Stomach (tissue), 9 donors: ENCODE data around the gene CYP4F11. TPM values are rescaled to one million over a fixed set of nuclear protein-coding genes. Genes with fewer than 3 reads are reported as not detected.
A peak's percentile ranks its signal among the peaks of the same experiment; 100 is the strongest.
"Not testable (repeated sequence)": the region's sequence is repeated elsewhere in the genome, so short reads cannot be mapped to it uniquely, and the experiment has no call there.

ENCODE experiments used
- DNase-seq, 2 donors: peaks; one replicate each; pipeline versions ENCODE4 v3.0.0 to v3.0.0-alpha.2; 2013 to 2019
- H3K27ac ChIP-seq, 5 donors: fragments of 200-600 bp in 4 of 5; sonication (generic) in 4 of 5; one replicate each; pipeline ENCODE4 v1.5.1; 2013 to 2019; ENCODE audit warnings: mild to moderate bottlenecking in 1 of 5, moderate library complexity in 1 of 5
- H3K27me3 ChIP-seq, 3 donors: fragments of 200-600 bp; sonication (generic); one replicate each; pipeline ENCODE4 v1.5.1; 2017 to 2019; ENCODE audit warnings: mixed run types in 1 of 3
- H3K36me3 ChIP-seq, 4 donors: fragments of 200-600 bp; sonication (generic); 1 replicate in 3 of 4; 2 replicates in 1 of 4; pipeline ENCODE4 v1.5.1; 2016 to 2019
- H3K4me1 ChIP-seq, 4 donors: fragments of 200-600 bp; sonication (generic); one replicate each; pipeline ENCODE4 v1.5.1; 2016 to 2019
- H3K4me3 ChIP-seq, 4 donors: fragments of 200-600 bp; sonication (generic) in 3 of 4; one replicate each; pipeline ENCODE4 v1.5.1; 2016 to 2019; ENCODE audit warnings: mild to moderate bottlenecking in 1 of 4
- H3K9me3 ChIP-seq, 4 donors: fragments of 200-600 bp; sonication (generic); one replicate each; pipeline ENCODE4 v1.5.1; 2016 to 2019
- CTCF ChIP-seq, 7 experiments: fragments of 450-650 bp in 4 of 7; fragments of 200-600 bp in 3 of 7; sonication (generic) in 3 of 7; IDR thresholded peaks; one replicate each; pipeline ENCODE4 v1.5.1; 2016 to 2019; ENCODE audit warnings: antibody characterized with exemption in 7 of 7, control low read depth in 2 of 7, mild to moderate bottlenecking in 1 of 7
- EP300 ChIP-seq: sonication (generic); formaldehyde crosslinking; IDR thresholded peaks from one replicate; pipeline ENCODE4 v1.6.1; 2017; ENCODE audit warnings: antibody characterized with exemption
- POLR2A ChIP-seq, 4 donors: fragments of 450-650 bp; IDR thresholded peaks; one replicate each; pipeline ENCODE4 v1.6.1; 2016; ENCODE audit warnings: antibody characterized with exemption in 4 of 4, control low read depth in 2 of 4, mild to moderate bottlenecking in 1 of 4, moderate library complexity in 1 of 4
- POLR2AphosphoS5 ChIP-seq, 3 donors: sonication (generic); formaldehyde crosslinking; IDR thresholded peaks; one replicate each; pipeline ENCODE4 v1.6.1; 2016; ENCODE audit warnings: antibody characterized with exemption in 3 of 3
- WGBS, 5 donors: extraction: QIAGEN DNeasy Blood & Tissue Kit in 3 of 5; methylation state at CpG; one replicate each; pipeline versions ENCODE4 v1.1.5 to v1.1.7; 2013 to 2018; 5-methylcytosine and 5-hydroxymethylcytosine counted together
- intact Hi-C: fragments of 100-400 bp; cut with DNase I; formaldehyde crosslinking; loops from one replicate; pipeline ENCODE4 v1.15.1; 2023; ENCODE audit warnings: low total_unique reads
- polyA plus RNA-seq, 3 donors: library from polyadenylated mRNA; stranded (reverse); fragments of 200-250 nt; gene quantifications; one replicate each; pipeline ENCODE4 v1.2.3, GENCODE V29; 2013
- total RNA-seq, 5 donors: library from RNA; depleted of rRNA; stranded (reverse); fragments of >200 nt; gene quantifications; one replicate each; pipeline versions ENCODE4 v1.1.0 to v1.2.3, GENCODE V29; 2014 to 2016
- donor health status: healthy with polysubstance abuse.
- donor health status: Bipolar disorder and iron deficiency.
- donor health status: healthy.

Gene CYP4F11
- total and polyA plus RNA-seq, 8 donors = 0.18 to 20.0 (median 1.5) TPM; not detected in 1

GRCh38 chr19:15937771-15938170, 3.4 kb upstream of the CYP4F11 start:
- Histone ChIP-seq H3K27me3 (peaks cover 4 to 16% (median 4%) of the 10 kb centered on the region in 3 donors), H3K9me3 (peaks cover 0 to 9% (median 6%) of the 10 kb centered on the region in 4 donors), H3K4me3 (no peak overlapping the region), H3K4me1 (peaks cover 0 to 20% (median 7%) of the 10 kb centered on the region in 4 donors), H3K27ac (no peak overlapping the region), H3K36me3 (no peaks in the 10 kb centered on the region)
- no peak for DNase-seq
- 26 to 76% (median 51%) methylated on average over 2 of the region's 2 CpGs for WGBS, 5 donors
- intact Hi-C loops = no loop called here
- no peak for TF ChIP-seq POLR2AphosphoS5 (IDR thresholded peaks at IDR 0.05)
- TF ChIP-seq EP300 = no peak
- TF ChIP-seq POLR2A (IDR thresholded peaks at IDR 0.05) = no peak
- no peak for TF ChIP-seq CTCF (IDR thresholded peaks at IDR 0.05)

- H3K4me1 ChIP-seq = peaks cover 0 to 20% (median 7%) of the 10 kb centered on the region in 4 donors
- 71 to 92% (median 78%) methylated on average over 2 of the region's 2 CpGs; no CpG with 5 or more reads in 1 of the 5 donors for WGBS, 5 donors
- intact Hi-C loops = no loop called here
- TF ChIP-seq POLR2AphosphoS5 (IDR thresholded peaks at IDR 0.05) = no peak
- TF ChIP-seq CTCF (IDR thresholded peaks at IDR 0.05) = no peak
- TF ChIP-seq EP300 = no peak
- TF ChIP-seq POLR2A (IDR thresholded peaks at IDR 0.05) = no peak
- DNase-seq = no peak
- no peak overlapping the region for H3K4me3 ChIP-seq
- H3K9me3 ChIP-seq = peaks cover 0 to 9% (median 6%) of the 10 kb centered on the region in 4 donors
- no peak overlapping the region for H3K27ac ChIP-seq
- peaks cover 4 to 16% (median 4%) of the 10 kb centered on the region in 3 donors for H3K27me3 ChIP-seq
- H3K36me3 ChIP-seq = no peaks in the 10 kb centered on the region
Measured at GRCh38 chr19:15936950-15937349, 2.6 kb upstream of the CYP4F11 start.

- Histone ChIP-seq H3K9me3 (peaks cover 0 to 9% (median 6%) of the 10 kb centered on the region in 4 donors), H3K4me1 (peaks cover 0 to 20% (median 7%) of the 10 kb centered on the region in 4 donors), H3K27ac (no peak overlapping the region), H3K36me3 (no peaks in the 10 kb centered on the region), H3K27me3 (peaks cover 4 to 16% (median 4%) of the 10 kb centered on the region in 3 donors), H3K4me3 (no peak overlapping the region)
- TF ChIP-seq CTCF (IDR thresholded peaks at IDR 0.05) (no peak), POLR2AphosphoS5 (IDR thresholded peaks at IDR 0.05) (no peak), POLR2A (IDR thresholded peaks at IDR 0.05) (no peak), EP300 (no peak)
- DNase-seq = no peak
- intact Hi-C loops = no loop called here
- 75 to 83% (median 77%) methylated on average over 3 of the region's 3 CpGs for WGBS, 5 donors
Measured at GRCh38 chr19:15936173-15936572, 1.8 kb upstream of the CYP4F11 start.

GRCh38 chr19:15935167-15935702, 906 bp upstream of the CYP4F11 start:
- no peak for DNase-seq
- TF ChIP-seq POLR2A (IDR thresholded peaks at IDR 0.05) = no peak
- Histone ChIP-seq H3K4me1 (peaks cover 0 to 20% (median 7%) of the 10 kb centered on the region in 4 donors), H3K4me3 (no peak overlapping the region), H3K36me3 (peaks cover 0 to 4% (median 0%) of the 10 kb centered on the region in 4 donors), H3K9me3 (peaks cover 0 to 9% (median 6%) of the 10 kb centered on the region in 4 donors), H3K27me3 (peaks cover 4 to 16% (median 9%) of the 10 kb centered on the region in 3 donors), H3K27ac (peak overlapping the region in 4 of 5 donors; percentile 47 to 84 (median 80))
- WGBS, 5 donors = 23 to 47% (median 36%) methylated on average over 3 of the region's 3 CpGs
- intact Hi-C loops = no loop called here

GRCh38 chr19:15933761-15934331, 483 bp downstream of the CYP4F11 start:
- H3K9me3 ChIP-seq, intact Hi-C loops, H3K36me3 ChIP-seq, DNase-seq, H3K27me3 ChIP-seq: not testable (repeated sequence)
- Histone ChIP-seq H3K27ac (peak overlapping the region in 4 of 5 donors; percentile 47 to 84 (median 80)), H3K4me3 (peak overlapping the region in 2 of 4 donors; percentile 20 to 38), H3K4me1 (peaks cover 0 to 20% (median 7%) of the 10 kb centered on the region in 4 donors)
- WGBS, 5 donors = 32 to 73% (median 52%) methylated on average over 12 of the region's 12 CpGs
